Activated CD8-positive, alpha-beta memory T cell treated with anti-CD3 and anti-CD28 coated beads, Interleukin-2, amount 50 U/mL, for 48 hours (primary cell): ENCODE measurements around the gene WFDC9.
"Not testable (repeated sequence)": the region's sequence is repeated elsewhere in the genome, so short reads cannot be mapped to it uniquely, and the experiment has no call there.

Source experiments
- DNase-seq: peaks from one replicate; pipeline ENCODE4 v3.0.0-alpha.2; 2020

Gene WFDC9

GRCh38 chr20:45631184-45631583 is at the start of gene WFDC9:
Gene WFDC9, minus strand, starts transcription at chr20:45631284. Its CDS starts 21,103 bp downstream, at chr20:45610181.
- no peak for DNase-seq

- DNase-seq: no peak
These were observed 48.6 kb upstream of the WFDC9 start for GRCh38 chr20:45679650-45680049.

- no peak for DNase-seq
These were observed 41.7 kb upstream of the WFDC9 start for GRCh38 chr20:45672765-45673164.

- DNase-seq: no peak
These were observed 39.1 kb upstream of the WFDC9 start, which contains the start of gene WFDC11 for GRCh38 chr20:45670139-45670538. Gene WFDC11, minus strand, starts transcription at chr20:45670239. Its CDS starts 19,639 bp downstream, at chr20:45650600.

- DNase-seq: not testable (repeated sequence)
These were observed 26.0 kb upstream of the WFDC9 start for GRCh38 chr20:45657038-45657437.

DNA sequence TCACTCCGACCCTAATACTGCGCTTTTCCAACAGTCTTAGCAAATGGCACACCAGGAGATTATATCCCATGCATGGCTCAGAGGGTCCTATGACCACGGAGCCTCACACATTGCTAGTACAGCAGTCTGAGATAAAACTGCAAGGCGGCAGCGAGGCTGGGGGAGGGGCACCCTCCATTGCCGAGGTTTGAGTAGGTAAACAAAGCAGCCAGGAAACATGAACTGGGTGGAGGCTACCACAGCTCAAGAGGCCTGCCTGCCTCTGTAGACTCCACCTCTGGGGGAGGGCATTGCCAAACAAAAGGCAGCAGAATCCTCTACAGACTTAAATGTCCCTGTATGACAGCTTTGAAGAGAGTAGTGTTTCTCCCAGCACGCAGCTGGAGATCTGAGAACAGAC is 20.6 kb upstream of the WFDC9 start:
- not testable (repeated sequence) for DNase-seq

DNA sequence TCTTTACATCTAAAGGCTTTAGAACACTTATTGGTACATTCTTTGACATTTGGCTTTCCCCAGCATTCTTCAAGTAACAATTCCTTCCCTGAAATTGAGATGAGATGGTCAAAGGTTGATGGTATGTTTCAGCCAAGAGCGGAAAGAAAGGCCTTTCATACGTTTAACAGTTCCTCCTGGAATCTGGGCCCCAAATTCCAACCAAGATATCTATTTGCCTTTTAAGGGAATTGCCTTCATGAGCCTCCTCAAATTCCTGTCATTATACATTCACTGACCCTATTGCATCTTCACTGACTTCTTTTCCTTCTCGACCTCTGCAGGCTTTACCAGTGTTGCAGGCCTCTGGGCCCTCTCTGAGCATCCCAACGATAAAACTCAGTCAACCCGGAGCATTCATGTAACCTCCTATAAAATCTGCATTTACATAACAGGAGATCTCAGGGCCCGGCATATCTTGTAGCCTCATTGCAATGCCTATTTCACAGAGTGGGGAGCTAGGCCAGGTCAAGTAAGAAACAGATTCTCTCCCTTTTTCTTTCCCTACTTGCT is 18.3 kb upstream of the WFDC9 start:
- no peak for DNase-seq

DNA sequence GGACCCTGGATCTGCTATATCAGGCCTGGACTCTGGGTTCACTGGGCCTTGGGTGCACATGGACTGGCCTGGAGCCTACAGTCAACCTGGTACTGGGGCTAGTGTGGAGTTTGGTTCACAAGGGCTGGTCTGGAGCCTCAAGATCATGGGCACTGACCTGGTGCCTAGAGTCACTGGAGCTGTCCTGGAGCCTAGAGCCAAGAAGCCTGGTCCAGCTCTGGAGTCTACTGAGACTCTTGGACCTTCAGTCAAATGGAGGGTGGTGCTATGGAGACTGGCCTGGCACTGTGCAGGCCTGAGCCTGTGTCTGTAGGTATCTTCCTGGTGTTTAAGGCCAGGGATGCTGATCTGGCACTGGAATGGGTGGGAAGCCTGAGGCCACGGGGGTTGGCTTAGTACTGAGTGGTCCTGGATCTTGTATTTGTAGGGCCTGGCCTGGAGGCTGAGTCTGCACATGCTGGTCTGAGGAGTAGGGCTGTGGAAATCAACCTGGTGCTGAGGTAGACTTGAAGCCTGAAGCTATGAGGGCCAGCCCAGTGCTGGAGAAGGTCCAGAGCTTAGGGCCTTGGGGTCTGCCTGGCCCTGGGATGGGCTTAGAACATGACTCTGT is 16.5 kb upstream of the WFDC9 start:
- DNase-seq: no peak

GRCh38 chr20:45646875-45647274 is 15.8 kb upstream of the WFDC9 start:
- no peak for DNase-seq

DNA sequence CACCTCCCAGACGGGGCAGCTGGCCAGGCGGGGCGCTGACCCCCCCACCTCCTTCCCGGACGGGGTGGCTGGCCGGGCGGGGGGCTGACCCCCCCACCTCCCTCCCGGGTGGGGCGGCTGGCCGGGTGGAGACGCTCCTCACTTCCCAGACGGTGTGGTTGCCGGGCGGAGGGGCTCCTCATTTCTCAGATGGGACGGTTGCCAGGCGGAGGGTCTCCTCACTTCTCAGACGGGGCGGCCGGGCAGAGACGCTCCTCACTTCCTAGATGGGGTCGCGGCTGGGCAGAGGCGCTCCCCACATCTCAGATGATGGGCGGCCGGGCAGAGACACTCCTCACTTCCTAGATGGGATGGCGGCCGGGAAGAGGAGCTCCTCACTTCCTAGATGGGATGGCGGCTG is 14.8 kb upstream of the WFDC9 start:
- DNase-seq: not testable (repeated sequence)

GRCh38 chr20:45641076-45641475 is 10.0 kb upstream of the WFDC9 start:
- not testable (repeated sequence) for DNase-seq

DNA sequence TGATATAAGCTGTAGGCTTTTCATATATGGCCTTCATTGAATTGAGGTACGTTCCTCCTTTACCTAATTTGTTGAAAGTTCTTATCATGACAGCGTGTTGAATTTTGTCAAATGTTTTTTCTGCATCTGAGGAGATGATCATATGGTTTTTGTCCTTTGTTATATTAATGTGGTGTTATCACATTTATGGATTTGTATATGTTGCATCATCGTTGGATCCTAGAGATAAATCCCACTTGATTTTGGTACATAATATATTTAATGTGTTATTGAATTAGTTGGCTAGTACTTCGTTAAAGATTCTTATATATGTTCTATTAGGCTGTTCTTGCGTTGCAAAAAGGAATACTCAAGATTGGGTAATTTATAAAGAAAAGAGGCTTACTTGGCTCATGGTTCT is 8.6 kb upstream of the WFDC9 start:
- no peak for DNase-seq

DNA sequence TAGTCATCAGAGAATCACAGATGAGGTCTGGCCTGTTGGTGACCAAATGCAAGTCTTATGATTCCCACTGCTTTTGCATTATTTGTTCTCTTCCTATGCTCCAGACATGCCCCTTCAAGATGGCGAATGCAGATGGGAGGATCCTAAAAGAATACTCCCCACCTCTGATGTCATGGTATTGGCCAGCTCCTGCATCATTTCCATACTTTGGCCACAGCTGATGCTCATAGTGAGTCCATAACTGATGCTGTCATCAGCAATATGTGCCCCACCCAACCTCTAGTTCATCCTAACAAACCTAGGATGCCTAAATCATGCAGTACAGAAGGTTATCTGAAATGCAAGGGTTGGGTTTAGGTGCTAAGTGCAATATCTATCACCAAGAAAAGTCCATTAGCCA is 5.4 kb upstream of the WFDC9 start:
- no peak for DNase-seq

- DNase-seq: no peak
These were observed 713 bp downstream of the WFDC9 start for GRCh38 chr20:45630371-45630770.

GRCh38 chr20:45629496-45630100 is 1.5 kb downstream of the WFDC9 start, which contains the start of gene WFDC10A:
Gene WFDC10A, plus strand, starts transcription at chr20:45629739. Its CDS starts 75 bp downstream, at chr20:45629814.
- DNase-seq: peak; percentile 56

GRCh38 chr20:45626540-45626939 is 4.5 kb downstream of the WFDC9 start:
- DNase-seq: no peak

- no peak for DNase-seq
These were observed 9.5 kb downstream of the WFDC9 start for GRCh38 chr20:45621593-45621992.

DNA sequence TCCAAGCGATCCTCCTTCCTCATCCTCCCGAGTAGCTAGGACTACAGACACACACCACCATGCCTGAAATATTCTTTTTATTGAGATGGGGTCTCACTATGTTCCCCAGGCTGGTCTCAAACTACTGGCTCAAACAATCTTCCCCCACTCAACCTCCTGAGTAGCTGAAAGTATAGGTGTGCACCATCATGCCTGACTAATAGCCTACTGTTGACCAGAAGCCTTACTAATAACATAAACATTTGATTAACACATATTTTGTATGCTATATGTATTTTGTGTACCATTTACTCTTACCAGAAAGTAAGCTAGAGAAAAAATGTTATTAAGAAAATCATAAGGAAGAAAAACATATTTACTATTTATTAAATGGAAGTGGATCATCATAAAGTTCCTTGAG is 13.5 kb downstream of the WFDC9 start:
- DNase-seq: no peak

DNA sequence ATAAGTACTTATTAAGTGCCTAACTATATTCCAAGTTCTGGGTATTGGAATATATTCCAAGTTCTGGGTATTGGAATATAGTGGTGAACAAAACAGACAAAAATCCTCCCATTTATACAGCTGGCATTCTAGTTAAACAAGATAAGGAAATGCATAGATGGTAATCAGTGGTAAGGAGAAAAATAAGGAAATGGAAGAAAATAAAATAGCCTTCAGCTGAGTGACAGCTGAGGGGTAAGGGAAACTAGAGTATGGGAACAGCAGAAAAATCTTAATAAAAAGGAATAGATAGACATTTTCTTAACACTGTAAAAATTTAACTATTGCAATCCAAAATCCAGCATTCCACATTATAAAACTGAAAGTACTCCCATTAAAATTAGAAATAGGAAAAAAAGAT is 18.8 kb downstream of the WFDC9 start:
- DNase-seq: no peak

GRCh38 chr20:45611054-45611453 is 20.0 kb downstream of the WFDC9 start:
- peak; percentile 55 for DNase-seq

GRCh38 chr20:45607810-45608209 is 23.3 kb downstream of the WFDC9 start:
- no peak for DNase-seq

GRCh38 chr20:45595235-45595634 is 35.8 kb downstream of the WFDC9 start:
- no peak for DNase-seq

- DNase-seq: no peak
These were observed 37.6 kb downstream of the WFDC9 start for GRCh38 chr20:45593498-45593897.

DNA sequence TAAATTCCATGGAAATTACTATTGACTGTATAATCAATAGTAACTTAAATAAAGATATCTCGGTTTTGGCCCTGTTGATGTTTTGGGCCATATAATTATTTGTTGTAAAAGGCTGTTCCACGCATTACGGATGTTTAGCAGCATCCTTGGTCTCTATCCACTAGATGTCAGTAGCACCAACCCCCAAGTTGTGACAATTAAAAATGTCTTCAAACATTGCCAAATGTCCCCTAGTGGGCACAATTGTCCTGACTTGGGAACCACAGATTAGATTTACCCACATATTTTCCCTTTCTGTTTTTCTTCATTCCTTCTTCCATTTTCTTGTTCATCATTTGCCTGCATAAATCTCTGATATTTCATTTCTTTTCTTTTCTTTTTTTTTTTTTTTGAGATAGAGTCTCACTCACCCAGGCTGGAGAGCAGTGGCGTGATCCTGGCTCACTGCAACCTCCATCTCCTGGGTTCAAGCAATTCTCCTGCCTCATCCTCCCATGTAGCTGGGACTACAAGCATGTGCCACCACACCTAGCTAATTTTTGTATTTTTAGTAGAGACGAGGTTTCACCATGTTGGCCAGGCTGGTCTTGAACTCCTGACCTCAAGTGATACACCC is 38.4 kb downstream of the WFDC9 start:
- DNase-seq: no peak
